ENCODE results near the gene CADM1. TPM values are rescaled to one million over a fixed set of nuclear protein-coding genes. Genes with fewer than 3 reads are reported as not detected.

CADM1 gene
- total RNA-seq, 1 experiment from 2014 or later, result 0.79 TPM

DNA sequence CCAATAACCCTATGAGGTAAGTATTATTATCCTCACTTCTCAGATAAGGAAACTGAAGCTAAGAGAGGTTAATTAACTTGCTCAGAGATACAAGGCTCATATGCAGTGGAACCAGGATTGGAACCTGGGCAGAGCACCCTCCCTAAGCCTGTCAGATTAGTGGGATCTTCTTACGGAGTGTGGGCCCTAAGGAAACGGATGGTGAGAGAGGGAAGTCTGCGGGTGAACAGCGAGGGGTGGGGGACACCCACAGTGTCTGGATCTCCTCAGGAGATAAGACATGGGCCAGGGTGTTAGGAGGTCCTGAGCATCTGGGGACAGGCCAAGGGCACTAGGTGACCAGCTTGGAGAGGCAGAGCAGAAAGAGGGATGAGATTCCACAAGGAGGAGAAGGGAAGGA, 376.0 kb downstream of the CADM1 start:
- ChIA-PET RAD21 (ENCODE audit: low non-redundant PET in 1 of 2, low total read pairs in 2 of 2, uncharacterized antibody in 2 of 2, unreplicated experiment in 2 of 2) (no interaction called here), CTCF (no interaction called here), POLR2A (no interaction called here)
- intact Hi-C loops (cut with micrococcal nuclease), result no loop called here
- Histone ChIP-seq H3K9me3 (ENCODE audit: control insufficient read depth in 1 of 2, insufficient read depth in 1 of 2, low read depth in 1 of 2, low read length in 2 of 2) (no peaks in the 10 kb centered on the region; a peak in 2 of 4 replicates), H2AFZ (ENCODE audit: low read depth, low read length, poor library complexity, severe bottlenecking) (no peak overlapping the region), H3K4me3 (replicated peaks in 1 of 2; ENCODE audit: low read depth in 1 of 2, low read length in 2 of 2) (no peak overlapping the region), H3K27me3 (ENCODE audit: insufficient read depth, low read length) (no peaks in the 10 kb centered on the region), H4K20me1 (ENCODE audit: insufficient read depth) (no peaks in the 10 kb centered on the region), H3K36me3 (ENCODE audit: control insufficient read depth in 1 of 2, insufficient read depth in 2 of 2, low read length in 2 of 2) (no peaks in the 10 kb centered on the region), H3K9ac (ENCODE audit: low read length) (no peak overlapping the region), H3K27ac (ENCODE audit: low read depth, low read length) (no peak overlapping the region), H3K4me2 (ENCODE audit: low read length) (no peak overlapping the region), H3K4me1 (ENCODE audit: control insufficient read depth in 1 of 2, insufficient read depth in 2 of 2, low read length in 2 of 2) (no peaks in the 10 kb centered on the region), H3K9me2 (ENCODE audit: insufficient read depth) (no peaks in the 10 kb centered on the region), H3K79me2 (ENCODE audit: insufficient read depth, low read length) (no peaks in the 10 kb centered on the region)
- TF ChIP-seq, protein P1, sequence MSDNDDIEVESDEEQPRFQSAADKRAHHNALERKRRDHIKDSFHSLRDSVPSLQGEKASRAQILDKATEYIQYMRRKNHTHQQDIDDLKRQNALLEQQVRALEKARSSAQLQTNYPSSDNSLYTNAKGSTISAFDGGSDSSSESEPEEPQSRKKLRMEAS (IDR thresholded peaks at IDR 0.05), result no peak
- TF ChIP-seq SIN3A (IDR thresholded peaks at IDR 0.05; ENCODE audit: low read depth) (no peak), EZH2phosphoT487 (IDR thresholded peaks at IDR 0.05; ENCODE audit: borderline replicate concordance) (no peak), EZH2 (IDR thresholded peaks at IDR 0.05) (no peak), SRF (IDR thresholded peaks at IDR 0.05; ENCODE audit: low read depth) (no peak), YY1 (IDR thresholded peaks at IDR 0.05; ENCODE audit: extremely low read depth, insufficient replicate concordance, low read depth, low read length) (no peak), TCF7L2 (IDR thresholded peaks at IDR 0.05; ENCODE audit: borderline replicate concordance, extremely low read depth, insufficient read depth, insufficient read length) (no peak)
- BruUV-seq (replicated peaks), result no TSS peak
- no peak for DNase-seq (ENCODE audit: low read depth, low spot score)
- no peak for ATAC-seq

DNA sequence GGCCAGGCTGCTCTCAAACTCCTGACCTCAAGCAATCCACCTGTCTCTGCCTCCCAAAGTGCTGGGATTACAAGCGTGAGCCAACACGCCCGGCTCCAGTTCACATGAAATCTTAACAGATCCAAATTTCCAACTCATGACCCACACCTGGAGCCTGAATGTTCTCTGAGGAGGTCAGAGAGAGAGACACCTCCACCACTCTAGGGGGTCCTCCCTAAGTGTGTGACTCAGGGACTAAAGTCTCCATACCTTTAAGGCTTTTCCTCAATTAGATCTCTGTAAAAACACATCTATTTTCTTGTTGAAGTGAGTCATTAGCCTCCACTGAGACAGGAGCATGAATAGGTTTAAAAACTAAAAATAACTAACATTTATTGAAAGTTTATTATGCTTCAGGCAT, 376.4 kb downstream of the CADM1 start:
- no peak for DNase-seq (ENCODE audit: low read depth, low spot score)
- H2AFZ ChIP-seq (ENCODE audit: low read depth, low read length, poor library complexity, severe bottlenecking), result no peak overlapping the region
- no peaks in the 10 kb centered on the region; a peak in 2 of 4 replicates for H3K9me3 ChIP-seq (ENCODE audit: control insufficient read depth in 1 of 2, insufficient read depth in 1 of 2, low read depth in 1 of 2, low read length in 2 of 2)
- H4K20me1 ChIP-seq (ENCODE audit: insufficient read depth), result no peaks in the 10 kb centered on the region
- ChIA-PET POLR2A (no interaction called here), RAD21 (ENCODE audit: low non-redundant PET in 1 of 2, low total read pairs in 2 of 2, uncharacterized antibody in 2 of 2, unreplicated experiment in 2 of 2) (no interaction called here), CTCF (no interaction called here)
- no peaks in the 10 kb centered on the region for H3K36me3 ChIP-seq (ENCODE audit: control insufficient read depth in 1 of 2, insufficient read depth in 2 of 2, low read length in 2 of 2)
- H3K9ac ChIP-seq (ENCODE audit: low read length), result no peak overlapping the region
- H3K27me3 ChIP-seq (ENCODE audit: insufficient read depth, low read length), result no peaks in the 10 kb centered on the region
- no peak for ATAC-seq
- H3K27ac ChIP-seq (ENCODE audit: low read depth, low read length), result no peak overlapping the region
- H3K9me2 ChIP-seq (ENCODE audit: insufficient read depth), result no peaks in the 10 kb centered on the region
- no TSS peak for BruUV-seq (replicated peaks)
- no peak overlapping the region for H3K4me2 ChIP-seq (ENCODE audit: low read length)
- no peak overlapping the region for H3K4me3 ChIP-seq (replicated peaks in 1 of 2; ENCODE audit: low read depth in 1 of 2, low read length in 2 of 2)
- intact Hi-C loops (cut with micrococcal nuclease), result no loop called here
- no peaks in the 10 kb centered on the region for H3K4me1 ChIP-seq (ENCODE audit: control insufficient read depth in 1 of 2, insufficient read depth in 2 of 2, low read length in 2 of 2)
- H3K79me2 ChIP-seq (ENCODE audit: insufficient read depth, low read length), result no peaks in the 10 kb centered on the region
- TF ChIP-seq EZH2phosphoT487 (IDR thresholded peaks at IDR 0.05; ENCODE audit: borderline replicate concordance), result no peak
- no peak for TF ChIP-seq ELF1 (IDR thresholded peaks at IDR 0.05; ENCODE audit: borderline replicate concordance, low read depth)
- TF ChIP-seq SP1 (IDR thresholded peaks at IDR 0.05; ENCODE audit: low read depth), result no peak
- TF ChIP-seq CTCF (IDR thresholded peaks at IDR 0.05 in 2 of 3, conservative IDR thresholded peaks at IDR 0.05 in 1 of 3; ENCODE audit: borderline replicate concordance in 1 of 3, insufficient read depth in 1 of 3, low read depth in 2 of 3, low read length in 2 of 3), result no peak
- TF ChIP-seq, protein P1 (IDR thresholded peaks at IDR 0.05), result no peak
- no peak for TF ChIP-seq TCF7L2 (IDR thresholded peaks at IDR 0.05; ENCODE audit: borderline replicate concordance, extremely low read depth, insufficient read depth, insufficient read length)
- no peak for TF ChIP-seq POLR2AphosphoS5 (IDR thresholded peaks at IDR 0.05; ENCODE audit: low read depth, low read length)
- no peak for TF ChIP-seq FOSL1 (IDR thresholded peaks at IDR 0.05; ENCODE audit: low read depth)
- TF ChIP-seq POLR2A (IDR thresholded peaks at IDR 0.05; ENCODE audit: borderline replicate concordance, extremely low read depth, insufficient read depth, insufficient read length), result no peak
- TF ChIP-seq SIN3A (IDR thresholded peaks at IDR 0.05; ENCODE audit: low read depth), result no peak
- no peak for TF ChIP-seq RAD21 (IDR thresholded peaks at IDR 0.05; ENCODE audit: low read depth)
- TF ChIP-seq, protein P2, sequence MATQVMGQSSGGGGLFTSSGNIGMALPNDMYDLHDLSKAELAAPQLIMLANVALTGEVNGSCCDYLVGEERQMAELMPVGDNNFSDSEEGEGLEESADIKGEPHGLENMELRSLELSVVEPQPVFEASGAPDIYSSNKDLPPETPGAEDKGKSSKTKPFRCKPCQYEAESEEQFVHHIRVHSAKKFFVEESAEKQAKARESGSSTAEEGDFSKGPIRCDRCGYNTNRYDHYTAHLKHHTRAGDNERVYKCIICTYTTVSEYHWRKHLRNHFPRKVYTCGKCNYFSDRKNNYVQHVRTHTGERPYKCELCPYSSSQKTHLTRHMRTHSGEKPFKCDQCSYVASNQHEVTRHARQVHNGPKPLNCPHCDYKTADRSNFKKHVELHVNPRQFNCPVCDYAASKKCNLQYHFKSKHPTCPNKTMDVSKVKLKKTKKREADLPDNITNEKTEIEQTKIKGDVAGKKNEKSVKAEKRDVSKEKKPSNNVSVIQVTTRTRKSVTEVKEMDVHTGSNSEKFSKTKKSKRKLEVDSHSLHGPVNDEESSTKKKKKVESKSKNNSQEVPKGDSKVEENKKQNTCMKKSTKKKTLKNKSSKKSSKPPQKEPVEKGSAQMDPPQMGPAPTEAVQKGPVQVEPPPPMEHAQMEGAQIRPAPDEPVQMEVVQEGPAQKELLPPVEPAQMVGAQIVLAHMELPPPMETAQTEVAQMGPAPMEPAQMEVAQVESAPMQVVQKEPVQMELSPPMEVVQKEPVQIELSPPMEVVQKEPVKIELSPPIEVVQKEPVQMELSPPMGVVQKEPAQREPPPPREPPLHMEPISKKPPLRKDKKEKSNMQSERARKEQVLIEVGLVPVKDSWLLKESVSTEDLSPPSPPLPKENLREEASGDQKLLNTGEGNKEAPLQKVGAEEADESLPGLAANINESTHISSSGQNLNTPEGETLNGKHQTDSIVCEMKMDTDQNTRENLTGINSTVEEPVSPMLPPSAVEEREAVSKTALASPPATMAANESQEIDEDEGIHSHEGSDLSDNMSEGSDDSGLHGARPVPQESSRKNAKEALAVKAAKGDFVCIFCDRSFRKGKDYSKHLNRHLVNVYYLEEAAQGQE (IDR thresholded peaks at IDR 0.05; ENCODE audit: low read depth), result no peak
- no peak for TF ChIP-seq SRF (IDR thresholded peaks at IDR 0.05; ENCODE audit: low read depth)

Data from HCT116 (cell line).